GM21619 (cell line): ENCODE measurements around the gene NCR3LG1.

Source experiments
- ATAC-seq: cut with Tn5 transposase; IDR thresholded peaks from one replicate; pipeline ENCODE4 v1.9.1; 2021; ENCODE audit not compliant: unreplicated experiment

The NCR3LG1 gene, protein sequence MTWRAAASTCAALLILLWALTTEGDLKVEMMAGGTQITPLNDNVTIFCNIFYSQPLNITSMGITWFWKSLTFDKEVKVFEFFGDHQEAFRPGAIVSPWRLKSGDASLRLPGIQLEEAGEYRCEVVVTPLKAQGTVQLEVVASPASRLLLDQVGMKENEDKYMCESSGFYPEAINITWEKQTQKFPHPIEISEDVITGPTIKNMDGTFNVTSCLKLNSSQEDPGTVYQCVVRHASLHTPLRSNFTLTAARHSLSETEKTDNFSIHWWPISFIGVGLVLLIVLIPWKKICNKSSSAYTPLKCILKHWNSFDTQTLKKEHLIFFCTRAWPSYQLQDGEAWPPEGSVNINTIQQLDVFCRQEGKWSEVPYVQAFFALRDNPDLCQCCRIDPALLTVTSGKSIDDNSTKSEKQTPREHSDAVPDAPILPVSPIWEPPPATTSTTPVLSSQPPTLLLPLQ

GRCh38 chr11:17351510-17352176, at the start of gene NCR3LG1:
NCR3LG1 (plus strand) TSS chr11:17351800; CDS start chr11:17351970, 170 bp downstream.
- ATAC-seq: no peak

- ATAC-seq: no peak
Observed at GRCh38 chr11:17313349-17314231, 38.0 kb upstream of the NCR3LG1 start.

DNA sequence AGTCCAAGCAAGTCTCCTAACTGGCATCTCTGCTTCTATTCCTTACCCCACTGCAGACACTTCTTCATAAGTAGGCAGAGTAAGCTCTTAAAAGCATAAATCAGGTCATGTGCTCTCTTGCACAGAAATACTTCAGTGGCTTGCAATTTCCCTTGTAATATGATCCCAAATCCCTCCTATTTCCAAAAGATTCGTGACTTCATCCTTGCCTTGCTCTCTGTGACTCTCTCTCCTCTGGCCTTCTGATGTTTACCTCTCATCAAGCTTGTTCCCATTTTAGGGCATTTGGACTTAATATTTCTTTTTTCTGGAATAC, 37.4 kb upstream of the NCR3LG1 start:
- ATAC-seq: no peak

DNA sequence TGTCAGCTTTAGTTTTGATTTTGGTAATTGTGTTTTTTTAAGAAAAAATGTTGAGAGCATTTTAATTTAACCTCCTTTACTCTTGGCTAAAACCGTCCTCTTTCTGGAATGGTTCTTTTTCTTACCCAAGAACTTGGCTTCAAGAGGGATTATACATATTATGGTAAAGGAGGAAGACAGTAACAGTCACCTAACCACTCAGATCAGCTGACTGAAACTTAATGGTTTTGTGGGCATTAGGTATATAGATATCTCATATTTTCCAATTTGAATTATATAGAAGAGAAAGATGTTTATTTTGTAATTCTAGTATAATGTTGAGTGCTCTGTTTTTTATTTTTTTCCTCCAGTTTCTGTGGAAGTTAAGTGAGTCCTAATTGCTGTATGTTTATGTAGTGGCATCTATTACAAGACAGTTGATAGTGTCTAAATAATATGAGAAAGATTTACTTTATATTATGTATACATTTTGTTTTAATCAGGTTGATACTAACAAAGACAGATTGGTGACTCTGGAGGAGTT, 36.6 kb upstream of the NCR3LG1 start:
- ATAC-seq: no peak

GRCh38 chr11:17328871-17329494, 22.6 kb upstream of the NCR3LG1 start:
- no peak for ATAC-seq

- ATAC-seq: no peak
Observed at GRCh38 chr11:17331669-17332068, 19.9 kb upstream of the NCR3LG1 start.

- no peak for ATAC-seq
Observed at GRCh38 chr11:17333799-17334586, 17.6 kb upstream of the NCR3LG1 start.

GRCh38 chr11:17343257-17343656, 8.3 kb upstream of the NCR3LG1 start:
- ATAC-seq: no peak

GRCh38 chr11:17343907-17344306, 7.7 kb upstream of the NCR3LG1 start:
- no peak for ATAC-seq

DNA sequence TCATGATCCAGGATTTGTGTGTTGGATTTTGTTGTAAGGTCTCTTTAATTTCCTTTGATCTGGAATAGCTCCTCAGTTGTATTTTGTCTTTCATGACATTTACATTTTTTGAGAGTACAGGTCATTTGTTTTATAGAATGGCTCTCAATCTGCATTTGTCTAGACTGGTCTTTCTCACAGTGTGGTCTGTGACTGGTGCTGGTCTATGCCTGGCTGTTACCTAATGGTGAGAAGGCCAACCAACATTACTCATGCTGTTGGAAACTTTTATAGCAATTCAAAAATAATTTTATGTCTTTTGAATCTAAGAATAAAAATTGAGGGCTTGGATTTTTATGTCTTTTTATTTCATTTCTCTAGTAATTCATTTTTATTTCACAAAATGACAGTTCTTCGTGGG, 3.9 kb upstream of the NCR3LG1 start:
- no peak for ATAC-seq

DNA sequence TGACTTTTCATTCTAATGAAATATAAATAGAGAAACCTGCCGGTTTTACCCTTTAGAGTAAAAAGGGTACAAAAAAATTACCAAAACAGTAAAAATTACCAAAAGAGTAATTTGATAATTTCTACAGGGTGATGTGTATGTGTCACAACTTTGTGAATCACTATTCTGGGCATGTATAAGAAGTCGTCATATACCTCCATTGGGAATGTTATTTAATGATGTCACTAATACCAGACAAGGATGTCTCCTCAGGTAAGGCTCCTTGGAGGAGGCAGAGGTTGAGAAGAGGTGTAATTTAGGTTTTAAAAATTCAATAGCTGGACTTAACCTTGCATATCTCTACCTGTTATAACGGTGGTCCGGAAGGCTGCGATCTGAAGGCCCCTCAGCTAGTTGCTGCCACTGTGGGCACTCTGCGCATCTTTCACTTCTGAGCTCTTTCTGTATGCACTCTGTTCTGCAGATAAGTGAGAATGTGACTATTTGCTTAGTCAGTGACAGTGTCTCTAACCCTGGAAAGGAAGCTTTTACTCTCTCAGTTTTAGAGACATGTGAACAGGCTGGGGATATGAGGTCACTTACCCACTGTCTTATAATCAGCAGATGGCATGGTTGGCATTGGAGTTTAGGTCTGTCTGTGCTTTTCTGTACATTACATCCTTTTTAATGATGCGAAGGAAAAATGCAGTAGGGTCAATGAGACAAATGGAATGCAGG, 987 bp upstream of the NCR3LG1 start:
- no peak for ATAC-seq

GRCh38 chr11:17351172-17351509, 459 bp upstream of the NCR3LG1 start:
- no peak for ATAC-seq

GRCh38 chr11:17352950-17353820, 1.6 kb downstream of the NCR3LG1 start:
- ATAC-seq: no peak

DNA sequence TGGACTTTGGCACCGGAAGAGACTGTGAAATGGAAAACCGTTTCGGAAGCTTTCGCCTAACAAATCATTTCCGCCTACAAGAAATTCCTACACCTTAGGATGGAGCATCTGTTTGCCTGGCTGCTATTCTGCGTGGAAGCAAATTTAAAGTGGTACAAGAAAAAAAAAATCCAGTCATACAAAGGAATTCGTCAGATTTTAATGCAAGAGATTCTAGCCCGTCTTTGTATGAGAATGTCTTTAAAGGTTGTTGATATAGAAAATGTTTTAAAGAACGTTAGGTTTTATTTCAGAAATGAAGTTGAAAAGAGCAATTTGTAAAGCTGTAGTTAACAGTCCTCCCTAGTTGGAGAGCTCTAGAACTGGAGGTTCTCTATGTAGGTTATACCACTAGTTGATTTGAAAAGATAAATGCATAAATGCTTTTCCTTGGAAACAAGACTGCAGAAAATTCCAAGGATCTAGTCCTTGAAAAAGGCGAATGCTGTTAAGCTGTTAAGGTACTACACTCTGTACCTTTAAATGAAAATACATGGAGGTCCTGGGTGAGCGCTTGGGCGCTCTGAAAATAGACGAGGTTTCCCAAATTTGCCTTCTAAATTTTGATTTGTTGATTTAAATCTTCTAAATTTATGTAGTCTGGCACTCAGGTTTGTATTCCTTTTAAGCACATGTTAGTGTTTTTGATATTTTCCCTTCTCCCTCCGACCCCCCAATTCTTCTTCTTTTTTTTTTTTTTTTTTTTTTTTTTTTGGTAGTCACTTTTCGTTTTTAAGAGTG, 2.4 kb downstream of the NCR3LG1 start:
- no peak for ATAC-seq

DNA sequence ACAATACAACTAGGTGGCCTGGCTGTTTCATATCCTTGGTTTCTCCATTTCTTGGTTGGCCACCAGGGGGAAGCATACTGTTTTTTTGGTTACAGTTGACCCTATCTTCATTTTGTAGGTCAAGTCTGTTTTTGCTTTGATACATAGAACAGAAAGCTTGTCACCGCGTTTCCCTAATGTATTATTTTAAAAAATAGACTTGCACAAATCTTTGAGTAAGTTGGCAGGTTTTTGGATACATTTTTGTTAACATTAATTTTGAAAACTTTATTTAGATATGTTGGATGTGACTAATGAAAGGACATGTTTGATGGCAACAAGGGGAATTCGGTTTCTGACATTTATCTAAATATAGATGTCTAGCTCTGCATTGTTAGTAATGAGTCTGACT, 3.0 kb downstream of the NCR3LG1 start:
- peak; percentile 35 for ATAC-seq

- no peak for ATAC-seq
Observed at GRCh38 chr11:17366495-17366894, 14.9 kb downstream of the NCR3LG1 start.

DNA sequence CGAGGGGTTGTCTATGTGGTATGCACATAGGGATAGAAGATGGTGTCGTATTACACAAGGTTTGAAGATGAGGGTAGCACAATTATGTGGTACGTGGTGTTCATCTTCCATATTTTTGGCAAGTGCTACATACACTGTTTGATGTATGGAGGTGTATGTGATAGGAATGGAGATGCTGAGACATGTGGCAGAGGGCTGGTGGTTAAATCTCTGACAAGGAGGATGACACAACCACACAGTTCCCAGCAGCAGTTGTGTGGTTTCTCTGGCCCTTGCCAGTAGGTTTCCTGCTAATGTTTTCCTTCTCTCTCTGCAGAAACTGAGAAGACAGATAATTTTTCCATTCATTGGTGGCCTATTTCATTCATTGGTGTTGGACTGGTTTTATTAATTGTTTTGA, 17.0 kb downstream of the NCR3LG1 start:
- no peak for ATAC-seq

- no peak for ATAC-seq
Observed at GRCh38 chr11:17369094-17369493, 17.5 kb downstream of the NCR3LG1 start.
